Activated naive CD4-positive, alpha-beta T cell treated with anti-CD3 and anti-CD28 coated beads for 36 hours (primary cell): ENCODE data around the gene SKP2. TPM values are rescaled to one million over a fixed set of nuclear protein-coding genes. Genes with fewer than 3 reads are reported as not detected.

ENCODE experiments used
- CTCF ChIA-PET: fragments of 350-600 bp; sonication (Branson Sonifier 250); formaldehyde crosslinking; loops from one replicate; lab custom pipeline; 2021; ENCODE audit warnings: antibody characterized with exemption; lab: Charles Lee
- DNase-seq: peaks from one replicate; pipeline ENCODE4 v3.0.0-alpha.2; 2020
- H3K27ac Mint-ChIP-seq: one replicate; pipeline ENCODE4 v1.8.0; 2021; ENCODE audit warnings: mild to moderate bottlenecking, mixed read lengths
- H3K27me3 Mint-ChIP-seq: one replicate; pipeline ENCODE4 v1.8.0; 2021; ENCODE audit warnings: low read depth, mixed read lengths
- H3K36me3 Mint-ChIP-seq: one replicate; pipeline ENCODE4 v1.8.0; 2021; ENCODE audit warnings: low read depth, mixed read lengths
- H3K4me1 Mint-ChIP-seq: one replicate; pipeline ENCODE4 v1.8.0; 2021; ENCODE audit warnings: low read depth, mixed read lengths
- H3K4me3 Mint-ChIP-seq: one replicate; pipeline ENCODE4 v1.8.0; 2021; ENCODE audit warnings: mild to moderate bottlenecking, moderate library complexity, mixed read lengths
- H3K9me3 Mint-ChIP-seq: one replicate; pipeline ENCODE4 v1.8.0; 2021; ENCODE audit warnings: mixed read lengths
- intact Hi-C: fragments of 100-400 bp; cut with micrococcal nuclease; formaldehyde crosslinking; loops from one replicate; pipeline ENCODE4 v1.15.1; 2023
- total RNA-seq, 2 experiments: library from RNA; stranded (reverse); gene quantifications; one replicate each; pipeline ENCODE4 v1.2.3, GENCODE V29; 2021

SKP2 gene
- total RNA-seq, 2 experiments from 2014 or later = 44.4 to 48.1 TPM

GRCh38 chr5:36145311-36145710 lies 6.6 kb upstream of the SKP2 start:
- H3K27me3 Mint-ChIP-seq = no peaks in the 10 kb centered on the region
- CTCF ChIA-PET = no interaction called here
- peaks cover 10% of the 10 kb centered on the region for H3K36me3 Mint-ChIP-seq
- intact Hi-C loops = no loop called here
- peaks cover 34% of the 10 kb centered on the region for H3K4me1 Mint-ChIP-seq
- H3K9me3 Mint-ChIP-seq = peaks cover 2% of the 10 kb centered on the region
- DNase-seq = no peak
- H3K27ac Mint-ChIP-seq = no peak overlapping the region
- no peak overlapping the region for H3K4me3 Mint-ChIP-seq

DNA sequence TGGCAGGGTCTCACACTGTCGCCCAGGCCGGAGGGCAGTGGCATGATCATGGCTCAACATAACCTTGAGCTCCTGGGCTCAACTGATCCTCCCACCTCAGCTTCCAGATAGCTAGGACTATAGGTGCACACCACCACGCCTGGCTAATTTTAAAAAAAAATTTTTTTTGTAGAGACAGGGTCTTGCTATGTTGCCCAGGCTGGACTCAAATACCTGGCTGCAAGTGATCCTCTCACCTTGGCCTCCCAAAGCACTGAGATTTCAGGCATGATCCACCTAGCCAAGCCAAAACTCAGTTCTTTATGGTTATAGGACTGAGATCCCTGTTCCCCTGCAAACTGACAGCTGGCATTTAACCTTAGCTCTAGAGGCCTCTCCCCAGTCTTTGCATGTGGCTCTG lies 5.5 kb upstream of the SKP2 start:
- peaks cover 38% of the 10 kb centered on the region for H3K4me1 Mint-ChIP-seq
- no peak overlapping the region for H3K27ac Mint-ChIP-seq
- H3K9me3 Mint-ChIP-seq = no peaks in the 10 kb centered on the region
- no peaks in the 10 kb centered on the region for H3K27me3 Mint-ChIP-seq
- H3K4me3 Mint-ChIP-seq = no peak overlapping the region
- CTCF ChIA-PET = no interaction called here
- no peak for DNase-seq
- peaks cover 3% of the 10 kb centered on the region for H3K36me3 Mint-ChIP-seq
- intact Hi-C loops = no loop called here

DNA sequence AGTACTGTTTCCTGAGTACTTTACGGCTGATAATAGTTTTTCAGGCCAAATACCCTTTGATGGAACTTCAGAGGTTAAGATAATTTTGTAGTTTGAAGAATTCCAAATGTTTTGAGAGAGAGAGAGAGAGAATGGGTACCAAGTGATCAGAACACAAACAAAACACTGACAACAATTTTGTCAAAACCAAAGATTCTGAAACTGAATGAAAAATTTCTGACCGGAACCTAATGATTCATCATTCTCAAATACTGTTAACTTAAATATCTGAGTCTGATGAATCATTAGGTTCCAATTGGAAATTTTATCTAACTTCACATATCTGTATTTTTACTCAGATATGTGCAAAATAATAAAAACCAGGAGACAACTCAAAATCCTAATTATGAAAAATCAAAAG lies 4.2 kb upstream of the SKP2 start:
- DNase-seq = no peak
- Mint-ChIP-seq H3K9me3 (no peaks in the 10 kb centered on the region), H3K27me3 (no peaks in the 10 kb centered on the region), H3K36me3 (peaks cover 11% of the 10 kb centered on the region), H3K4me1 (peaks cover 40% of the 10 kb centered on the region), H3K27ac (no peak overlapping the region), H3K4me3 (no peak overlapping the region)
- CTCF ChIA-PET = interaction anchor here (1.2 kb wide), 1 partner anchor 94 kb away, joined by 3 read pairs; the partner anchor contains the start of gene NADK2
- intact Hi-C loops = no loop called here

GRCh38 chr5:36150676-36151433 lies 1.1 kb upstream of the SKP2 start:
- H3K27me3 Mint-ChIP-seq = no peaks in the 10 kb centered on the region
- peaks cover 27% of the 10 kb centered on the region for H3K36me3 Mint-ChIP-seq
- no peaks in the 10 kb centered on the region for H3K9me3 Mint-ChIP-seq
- intact Hi-C loops = loop anchor here (1.0 to 5.0 kb wide), 9 partner anchors 72 to 1314 kb away; partner anchors contain the start of genes DNAJC21, NIPBL, NUP155 and SPEF2
- peak overlapping the region; percentile 76 for H3K27ac Mint-ChIP-seq
- peaks cover 61% of the 10 kb centered on the region for H3K4me1 Mint-ChIP-seq
- peak overlapping the region; percentile 96 for H3K4me3 Mint-ChIP-seq
- CTCF ChIA-PET = interaction anchor here (0.6 to 1.7 kb wide), 4 partner anchors 71 to 540 kb away, joined by 3 to 8 read pairs (median 5); partner anchors contain the start of gene NADK2
- peak; percentile 75 for DNase-seq

DNA sequence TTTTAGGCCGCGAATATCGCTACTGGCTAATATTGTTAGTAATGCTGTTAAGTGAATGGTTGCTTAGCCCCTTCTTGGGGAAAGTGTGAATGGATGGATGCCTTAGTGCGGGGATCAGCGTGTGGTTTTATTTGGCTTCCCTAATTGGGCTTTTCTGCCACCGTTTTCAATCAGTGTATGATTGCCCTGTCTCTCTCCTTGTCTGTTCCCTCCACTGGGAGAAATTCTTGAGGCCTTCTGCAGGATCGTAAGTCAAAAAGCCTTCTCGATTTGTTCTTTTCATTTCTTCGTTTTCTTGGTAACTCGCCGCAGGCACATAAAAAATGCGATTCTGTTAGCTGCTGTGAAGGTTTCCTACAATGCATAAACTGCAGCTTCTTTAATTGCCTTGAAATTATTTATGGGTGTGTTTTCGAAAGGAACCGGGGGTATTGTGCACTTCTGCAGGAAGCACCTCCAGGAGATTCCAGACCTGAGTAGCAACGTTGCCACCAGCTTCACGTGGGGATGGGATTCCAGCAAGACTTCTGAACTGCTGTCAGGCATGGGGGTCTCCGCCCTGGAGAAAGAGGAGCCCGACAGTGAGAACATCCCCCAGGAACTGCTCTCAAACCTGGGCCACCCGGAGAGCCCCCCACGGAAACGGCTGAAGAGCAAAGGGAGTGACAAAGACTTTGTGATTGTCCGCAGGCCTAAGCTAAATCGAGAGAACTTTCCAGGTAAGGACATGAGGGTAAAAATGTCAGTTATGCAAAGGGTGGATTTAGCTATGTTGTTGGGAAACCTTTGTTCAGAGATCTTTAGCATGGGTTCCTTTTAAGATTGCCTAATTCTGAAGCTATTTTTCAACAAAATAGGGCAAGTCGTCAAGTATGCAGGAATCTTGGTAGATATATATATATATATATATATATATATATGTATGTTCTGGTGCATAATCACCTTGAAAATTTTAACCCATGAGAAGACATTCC lies 700 bp downstream of the SKP2 start:
- H3K27ac Mint-ChIP-seq = peak overlapping the region; percentile 76
- intact Hi-C loops = loop anchor here (1.0 to 5.0 kb wide), 7 partner anchors 250 to 1315 kb away; partner anchors contain the start of genes DNAJC21, NUP155, SLC1A3 and SPEF2
- H3K27me3 Mint-ChIP-seq = no peaks in the 10 kb centered on the region
- peaks cover 65% of the 10 kb centered on the region for H3K4me1 Mint-ChIP-seq
- peaks cover 45% of the 10 kb centered on the region for H3K36me3 Mint-ChIP-seq
- peak overlapping the region; percentile 96 for H3K4me3 Mint-ChIP-seq
- CTCF ChIA-PET = interaction anchor here (0.5 to 1.5 kb wide), 4 partner anchors 14 to 89 kb away, joined by 3 to 8 read pairs (median 4); partner anchors contain the start of gene NADK2
- DNase-seq = no peak
- no peaks in the 10 kb centered on the region for H3K9me3 Mint-ChIP-seq

DNA sequence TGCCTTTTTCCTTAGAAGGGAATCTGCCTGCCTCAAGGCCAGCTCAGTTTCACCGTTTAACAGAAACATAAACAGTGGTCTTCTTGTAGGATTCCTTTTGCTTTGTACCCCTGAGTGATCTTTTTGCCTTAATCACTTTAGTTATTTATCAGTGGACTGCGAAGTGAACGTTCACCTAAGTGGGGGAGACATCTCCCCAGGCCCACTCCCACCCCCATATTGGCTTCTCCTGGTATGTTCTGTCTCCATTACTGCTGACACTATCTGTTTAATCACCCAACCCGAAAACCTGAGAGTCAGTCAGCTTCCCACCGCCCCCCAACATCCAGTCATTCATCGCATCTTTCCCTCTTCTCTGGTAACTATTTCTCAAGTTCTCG lies 1.4 kb downstream of the SKP2 start:
- CTCF ChIA-PET = interaction anchor here (0.5 to 1.5 kb wide), 4 partner anchors 13 to 88 kb away, joined by 3 to 8 read pairs (median 4); partner anchors contain the start of gene NADK2
- DNase-seq = no peak
- Mint-ChIP-seq H3K27me3 (no peaks in the 10 kb centered on the region), H3K4me1 (peaks cover 61% of the 10 kb centered on the region), H3K9me3 (no peaks in the 10 kb centered on the region), H3K27ac (no peak overlapping the region), H3K4me3 (peak overlapping the region; percentile 58), H3K36me3 (peaks cover 48% of the 10 kb centered on the region)
- intact Hi-C loops = loop anchor here (5.0 kb wide), 6 partner anchors 251 to 1316 kb away; partner anchors contain the start of genes DNAJC21, NUP155, SPEF2 and TTC23L

- Mint-ChIP-seq H3K36me3 (peaks cover 52% of the 10 kb centered on the region), H3K27me3 (no peaks in the 10 kb centered on the region), H3K4me3 (peak overlapping the region; percentile 58), H3K4me1 (peaks cover 60% of the 10 kb centered on the region), H3K9me3 (no peaks in the 10 kb centered on the region), H3K27ac (no peak overlapping the region)
- no peak for DNase-seq
- intact Hi-C loops = loop anchor here (5.0 kb wide), 6 partner anchors 251 to 1316 kb away; partner anchors contain the start of genes DNAJC21, NUP155, SPEF2 and TTC23L
- CTCF ChIA-PET = no interaction called here
These were observed 1.8 kb downstream of the SKP2 start for GRCh38 chr5:36153726-36154125.

- H3K27me3 Mint-ChIP-seq = no peaks in the 10 kb centered on the region
- H3K9me3 Mint-ChIP-seq = no peaks in the 10 kb centered on the region
- H3K4me3 Mint-ChIP-seq = no peak overlapping the region
- no peak for DNase-seq
- intact Hi-C loops = no loop called here
- peaks cover 59% of the 10 kb centered on the region for H3K36me3 Mint-ChIP-seq
- H3K4me1 Mint-ChIP-seq = peaks cover 46% of the 10 kb centered on the region
- CTCF ChIA-PET = no interaction called here
- no peak overlapping the region for H3K27ac Mint-ChIP-seq
These were observed 3.4 kb downstream of the SKP2 start for GRCh38 chr5:36155291-36155690.

- peaks cover 42% of the 10 kb centered on the region for H3K4me1 Mint-ChIP-seq
- peaks cover 59% of the 10 kb centered on the region for H3K36me3 Mint-ChIP-seq
- no peaks in the 10 kb centered on the region for H3K9me3 Mint-ChIP-seq
- H3K27me3 Mint-ChIP-seq = no peaks in the 10 kb centered on the region
- no peak for DNase-seq
- CTCF ChIA-PET = no interaction called here
- H3K4me3 Mint-ChIP-seq = no peak overlapping the region
- intact Hi-C loops = no loop called here
- H3K27ac Mint-ChIP-seq = no peak overlapping the region
These were observed 4.2 kb downstream of the SKP2 start for GRCh38 chr5:36156121-36156601.

DNA sequence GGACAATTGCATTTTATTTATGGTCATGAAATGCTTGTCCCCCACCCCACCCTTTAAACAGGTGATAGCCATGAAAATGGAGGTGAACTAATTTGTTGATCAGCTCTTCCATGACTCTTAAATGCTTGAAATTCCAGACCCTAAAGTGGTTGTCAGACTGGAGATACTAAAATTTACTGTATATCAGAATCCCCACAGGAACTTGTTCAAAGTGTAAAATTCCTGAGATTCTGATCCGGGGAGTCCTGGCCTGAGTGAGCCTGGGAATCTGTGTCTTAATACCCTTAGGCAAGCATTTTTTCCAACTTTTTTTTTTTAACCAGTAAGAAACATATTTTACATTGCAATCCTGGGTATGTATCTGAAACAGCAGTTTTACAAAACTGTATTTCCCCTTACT lies 4.7 kb downstream of the SKP2 start:
- CTCF ChIA-PET = no interaction called here
- Mint-ChIP-seq H3K4me1 (peaks cover 46% of the 10 kb centered on the region), H3K36me3 (peaks cover 64% of the 10 kb centered on the region), H3K27me3 (no peaks in the 10 kb centered on the region), H3K27ac (no peak overlapping the region), H3K9me3 (no peaks in the 10 kb centered on the region), H3K4me3 (no peak overlapping the region)
- no peak for DNase-seq
- intact Hi-C loops = no loop called here

- H3K4me1 Mint-ChIP-seq = peaks cover 41% of the 10 kb centered on the region
- H3K27me3 Mint-ChIP-seq = no peaks in the 10 kb centered on the region
- intact Hi-C loops = no loop called here
- no peaks in the 10 kb centered on the region for H3K9me3 Mint-ChIP-seq
- H3K36me3 Mint-ChIP-seq = peaks cover 68% of the 10 kb centered on the region
- H3K4me3 Mint-ChIP-seq = no peak overlapping the region
- CTCF ChIA-PET = interaction anchor here (0.6 to 1.3 kb wide), 2 partner anchors 79 to 1203 kb away, joined by 3 read pairs; no protein-coding TSS in a partner anchor
- DNase-seq = no peak
- H3K27ac Mint-ChIP-seq = no peak overlapping the region
These were observed 6.2 kb downstream of the SKP2 start for GRCh38 chr5:36158144-36158543.

- peaks cover 52% of the 10 kb centered on the region for H3K36me3 Mint-ChIP-seq
- H3K4me1 Mint-ChIP-seq = peaks cover 22% of the 10 kb centered on the region
- DNase-seq = no peak
- intact Hi-C loops = no loop called here
- H3K27me3 Mint-ChIP-seq = no peaks in the 10 kb centered on the region
- CTCF ChIA-PET = interaction anchor here (0.6 to 1.0 kb wide), 2 partner anchors 28 to 105 kb away, joined by 3 read pairs; no protein-coding TSS in a partner anchor
- H3K4me3 Mint-ChIP-seq = no peak overlapping the region
- no peak overlapping the region for H3K27ac Mint-ChIP-seq
- H3K9me3 Mint-ChIP-seq = no peaks in the 10 kb centered on the region
These were observed 8.7 kb downstream of the SKP2 start for GRCh38 chr5:36160617-36161016.
